K562 (cell line): ENCODE data around the gene ITPA. TPM values are rescaled to one million over a fixed set of nuclear protein-coding genes. Genes with fewer than 3 reads are reported as not detected.

Experiments
- CBX1 ChIP-seq: sonication (generic); IDR thresholded peaks from 2 replicates; pipeline ENCODE4 v1.6.1; 2016; ENCODE audit warnings: antibody characterized with exemption, low read depth, mild to moderate bottlenecking
- CSDE1 ChIP-seq, 2 experiments: fragments of 450-650 bp; IDR thresholded peaks; 2 replicates each; pipeline ENCODE4 v1.6.1; 2016; ENCODE audit warnings: mild to moderate bottlenecking in 1 of 2
- CXXC5 ChIP-seq: fragments of 250-450 bp; sonication (Bioruptor Pico); IDR thresholded peaks from 2 replicates; pipeline ENCODE4 v1.8.0; 2022; ENCODE audit warnings: inconsistent platforms, mild to moderate bottlenecking, moderate library complexity
- E2F4 ChIP-seq: sonication (generic); formaldehyde crosslinking; IDR thresholded peaks from 2 replicates; pipeline ENCODE4 v1.8.0; 2022; ENCODE audit warnings: mild to moderate bottlenecking, low read depth, missing genetic modification reagents
- E2F5 ChIP-seq: sonication (generic); formaldehyde crosslinking; IDR thresholded peaks from 2 replicates; pipeline ENCODE4 v1.8.0; 2022; ENCODE audit warnings: mild to moderate bottlenecking, missing genetic modification reagents
- E2F6 ChIP-seq, 2 experiments: IDR thresholded peaks; 2 replicates each; pipeline ENCODE4 v1.6.1; 2011; ENCODE audit warnings: borderline replicate concordance in 1 of 2, control low read depth in 1 of 2, low read depth in 1 of 2, low read length in 1 of 2, mild to moderate bottlenecking in 1 of 2, mixed read lengths in 1 of 2, moderate library complexity in 1 of 2; ENCODE audit not compliant: insufficient read depth in 1 of 2, insufficient read length in 1 of 2, poor library complexity in 1 of 2, severe bottlenecking in 1 of 2; ENCODE audit errors: extremely low read depth in 1 of 2
- FOS ChIP-seq: IDR thresholded peaks from 3 replicates; pipeline ENCODE4 v1.6.1; 2011; ENCODE audit not compliant: insufficient read length; ENCODE audit errors: extremely low read depth
- FOXA1 ChIP-seq: fragments of 450-650 bp; IDR thresholded peaks from 2 replicates; pipeline ENCODE4 v1.6.1; 2016; ENCODE audit warnings: mild to moderate bottlenecking, borderline replicate concordance
- HDAC1 ChIP-seq, 2 experiments: fragments of 450-650 bp; IDR thresholded peaks; 2 replicates each; pipeline ENCODE4 v1.6.1; 2016 to 2017; ENCODE audit warnings: inconsistent platforms in 1 of 2, mild to moderate bottlenecking in 1 of 2, moderate library complexity in 1 of 2
- KLF1 ChIP-seq: fragments of 450-650 bp; IDR thresholded peaks from 2 replicates; pipeline ENCODE4 v1.6.1; 2016; ENCODE audit warnings: missing genetic modification characterization, missing compliant biosample characterization
- PHF8 ChIP-seq: fragments of 200-600 bp; sonication (generic); IDR thresholded peaks from 2 replicates; pipeline ENCODE4 v1.6.1; 2012; ENCODE audit warnings: mixed run types, mild to moderate bottlenecking, inconsistent platforms, low read length, moderate library complexity, borderline replicate concordance
- POLR2H ChIP-seq: IDR thresholded peaks from 2 replicates; pipeline ENCODE4 v1.6.1; 2016; ENCODE audit warnings: missing genetic modification characterization, low read depth, mild to moderate bottlenecking, control low read depth, missing compliant biosample characterization, moderate library complexity
- SAFB ChIP-seq: fragments of 200-400 bp; formaldehyde crosslinking; IDR thresholded peaks from 2 replicates; pipeline ENCODE4 v1.6.1; 2017; ENCODE audit warnings: low read depth, low read length, borderline replicate concordance
- SIN3A ChIP-seq, 2 experiments: fragments of 150-350 bp in 1 of 2; IDR thresholded peaks; 2 replicates each; pipeline ENCODE4 v1.6.1; 2011 to 2016; ENCODE audit warnings: borderline replicate concordance in 2 of 2, low read depth in 2 of 2, low read length in 2 of 2, mild to moderate bottlenecking in 2 of 2, moderate library complexity in 2 of 2; ENCODE audit not compliant: control insufficient read depth in 1 of 2
- SPI1 ChIP-seq: IDR thresholded peaks from 2 replicates; pipeline ENCODE4 v1.6.1; 2011; ENCODE audit warnings: low read depth, low read length, control low read depth, borderline replicate concordance
- TRIM24 ChIP-seq, 2 experiments: fragments of 450-650 bp; IDR thresholded peaks; 2 replicates each; pipeline ENCODE4 v1.6.1; 2016
- ZBTB17 ChIP-seq: fragments of 450-650 bp; formaldehyde crosslinking; IDR thresholded peaks from 2 replicates; pipeline ENCODE4 v1.4.0; 2020; ENCODE audit warnings: mild to moderate bottlenecking
- ZBTB7A ChIP-seq: IDR thresholded peaks from 2 replicates; pipeline ENCODE4 v1.6.1; 2011; ENCODE audit warnings: low read depth, mild to moderate bottlenecking, low read length, moderate library complexity, borderline replicate concordance; ENCODE audit not compliant: control insufficient read depth
- ZKSCAN8 ChIP-seq: fragments of 200-800 bp; sonication (Bioruptor generic); IDR thresholded peaks from 2 replicates; pipeline ENCODE4 v1.6.1; 2016; ENCODE audit warnings: missing genetic modification characterization, missing compliant biosample characterization
- ZNF143 ChIP-seq: sonication (generic); formaldehyde crosslinking; IDR thresholded peaks from 2 replicates; pipeline ENCODE4 v1.9.0; 2022; ENCODE audit warnings: mild to moderate bottlenecking, missing genetic modification reagents
- ZNF431 ChIP-seq: sonication (generic); formaldehyde crosslinking; IDR thresholded peaks from 2 replicates; pipeline ENCODE4 v1.8.0; 2022; ENCODE audit warnings: mild to moderate bottlenecking, missing genetic modification reagents
- polyA plus RNA-seq, 8 experiments: library from polyadenylated mRNA; depleted of rRNA in 4 of 8; stranded (reverse) in 5 of 8; unstranded in 3 of 8; fragments of >200 nt; fragmentation: Nextera tagmentation in 2 of 8; fragmentation: Illumina TruSeq in 1 of 8; extraction: Ambion mirVana in 2 of 8; extraction: Trizol in 1 of 8; gene quantifications; 2 replicates each; pipeline versions ENCODE4 v1.2.1 to v1.2.3, GENCODE V29; 2011 to 2014; ENCODE audit warnings: inconsistent platforms in 1 of 8, missing spikeins in 1 of 8
- total RNA-seq, 7 experiments: library from RNA; depleted of rRNA in 6 of 7; stranded (reverse); fragments of >200 nt in 6 of 7; fragmentation: Illumina TruSeq in 2 of 7; extraction: Trizol in 2 of 7; gene quantifications; 2 replicates each; pipeline versions ENCODE4 v1.2.1 to v1.2.3, GENCODE V29; 2011 to 2021; ENCODE audit warnings: low replicate concordance in 1 of 7

ITPA gene
- total and polyA plus RNA-seq, 9 of the 15 experiments (the other 6 are each of a cell fraction or from before 2014, with no cell fraction given) = 5.0 to 79.7 (median 36.7) TPM

GRCh38 chr20:3173610-3174441 is 35.5 kb upstream of the ITPA start (continued):
- TF ChIP-seq HDAC1 (IDR thresholded peaks at IDR 0.05) (0 out of 4 replicates have a peak, but pooled peaks of 1 of the 2 experiments have one; percentile 46), SIN3A (IDR thresholded peaks at IDR 0.05; ENCODE audit: borderline replicate concordance in 2 of 2, control insufficient read depth in 1 of 2, low read depth in 2 of 2, low read length in 2 of 2) (peak; percentile 32 to 88; a peak in 3 of 4 replicates), E2F6 (IDR thresholded peaks at IDR 0.05; ENCODE audit: borderline replicate concordance in 1 of 2, extremely low read depth in 1 of 2, insufficient read depth in 1 of 2, insufficient read length in 1 of 2, low read depth in 1 of 2, low read length in 1 of 2, poor library complexity in 1 of 2, severe bottlenecking in 1 of 2) (peak; percentile 8 to 43), E2F5 (CRISPR knock-in tag) (0 out of 2 replicates have a peak, but pooled peaks have one; percentile 26), ZNF431 (CRISPR knock-in tag) (0 out of 2 replicates have a peak, but pooled peaks have one; percentile 21), CBX1 (0 out of 2 replicates have a peak, but pooled peaks have one; percentile 10), FOS (no peak), TRIM24 (IDR thresholded peaks at IDR 0.05) (peak in 1 of 2 experiments; percentile 74; a peak in 2 of 4 replicates), PHF8 (peak; percentile 53; the same call in 1 of the 2 replicates), ZBTB7A (peak; percentile 79), CSDE1 (IDR thresholded peaks at IDR 0.05) (no peak), FOXA1 (no peak), POLR2H (no peak), ZNF143 (CRISPR knock-in tag) (0 out of 2 replicates have a peak, but pooled peaks have one; percentile 40), ZBTB17 (no peak), SPI1 (no peak), SAFB (peak; percentile 82), CXXC5 (CRISPR knock-in tag) (peak; percentile 7; the same call in 1 of the 2 replicates), E2F4 (CRISPR knock-in tag) (peak; percentile 42), ZKSCAN8 (CRISPR knock-in tag) (no peak), KLF1 (tag) (0 out of 2 replicates have a peak, but pooled peaks have one; percentile 47)
